ENCODE data around the gene PRKCG.
"Not testable (repeated sequence)": the region's sequence is repeated elsewhere in the genome, so short reads cannot be mapped to it uniquely, and the experiment has no call there.

The PRKCG gene

DNA sequence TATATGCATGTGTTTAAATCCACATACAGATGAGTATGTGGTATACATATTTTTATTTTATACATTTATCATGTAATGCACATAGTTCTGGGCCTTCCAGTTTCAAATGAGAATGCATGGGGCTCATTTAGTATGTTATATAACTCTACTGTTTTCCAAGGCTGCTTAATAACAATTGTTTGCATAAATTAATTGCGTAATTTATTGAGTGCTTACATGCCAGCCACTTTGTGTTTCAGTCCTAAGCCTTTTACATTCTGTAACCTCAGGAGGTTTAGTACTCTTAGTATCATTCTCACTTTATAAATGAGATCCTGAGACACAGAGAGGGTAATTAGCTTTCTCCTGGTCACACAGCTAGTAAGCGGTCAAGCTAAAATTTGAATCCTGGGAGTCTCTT, 64.0 kb downstream of the PRKCG start:
- no peak for DNase-seq

DNA sequence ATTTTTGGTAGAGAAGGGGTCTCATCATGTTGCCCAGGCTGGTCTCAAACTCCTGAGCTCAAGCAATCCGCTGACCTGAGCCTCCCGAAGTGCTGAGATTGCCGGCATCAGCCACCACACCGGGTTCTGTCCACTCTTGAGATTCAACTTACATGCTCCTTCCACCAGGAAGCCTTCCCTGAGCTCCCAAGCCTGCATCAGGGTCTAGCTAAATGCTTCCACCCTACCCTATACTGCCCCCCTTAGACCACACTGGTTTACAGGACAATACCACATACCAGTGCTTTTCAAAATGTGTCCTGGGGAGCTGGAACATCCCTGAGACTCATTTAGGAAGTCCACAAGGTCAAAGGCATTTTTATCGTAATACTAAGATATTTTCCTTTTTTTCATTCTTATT, 65.6 kb downstream of the PRKCG start:
- no peak for DNase-seq

DNA sequence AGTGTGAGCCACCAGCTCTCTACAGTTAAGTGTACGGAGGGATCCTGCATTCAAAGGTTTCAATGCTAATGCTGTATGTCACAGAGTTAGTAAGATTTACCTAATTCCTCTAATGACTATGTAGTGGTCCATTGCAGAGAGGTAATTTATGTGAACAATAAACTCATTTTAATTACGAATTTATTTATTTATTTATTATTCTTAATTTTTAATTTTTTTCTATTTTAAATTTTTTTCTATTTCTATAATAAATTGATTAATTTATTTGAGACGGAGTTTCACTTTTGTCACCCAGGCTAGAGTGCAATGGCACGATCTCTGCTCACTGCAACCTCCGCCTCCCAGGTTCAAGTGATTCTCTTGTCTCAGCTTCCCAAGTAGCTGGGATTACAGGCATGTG, 66.6 kb downstream of the PRKCG start:
- not testable (repeated sequence) for DNase-seq

DNA sequence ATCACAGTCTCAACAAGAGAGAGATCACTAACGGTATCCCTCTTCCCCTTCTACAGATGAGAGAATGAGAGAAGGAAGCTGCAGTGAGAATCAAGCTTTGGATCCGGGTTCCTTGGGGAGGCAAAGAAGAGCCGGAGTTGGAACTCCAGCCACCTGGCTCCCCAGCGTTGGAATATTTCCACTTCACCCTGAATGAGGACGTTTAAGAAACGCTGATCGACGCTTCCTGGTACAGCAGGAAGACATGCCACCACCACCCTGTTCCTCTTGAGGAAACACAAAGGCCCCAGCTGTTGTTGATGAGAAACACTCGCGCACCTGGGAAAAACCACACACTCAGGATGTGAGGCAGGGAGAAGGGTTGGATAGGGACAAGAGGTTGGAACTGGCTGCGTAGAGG, 69.4 kb downstream of the PRKCG start:
- no peak for DNase-seq

DNA sequence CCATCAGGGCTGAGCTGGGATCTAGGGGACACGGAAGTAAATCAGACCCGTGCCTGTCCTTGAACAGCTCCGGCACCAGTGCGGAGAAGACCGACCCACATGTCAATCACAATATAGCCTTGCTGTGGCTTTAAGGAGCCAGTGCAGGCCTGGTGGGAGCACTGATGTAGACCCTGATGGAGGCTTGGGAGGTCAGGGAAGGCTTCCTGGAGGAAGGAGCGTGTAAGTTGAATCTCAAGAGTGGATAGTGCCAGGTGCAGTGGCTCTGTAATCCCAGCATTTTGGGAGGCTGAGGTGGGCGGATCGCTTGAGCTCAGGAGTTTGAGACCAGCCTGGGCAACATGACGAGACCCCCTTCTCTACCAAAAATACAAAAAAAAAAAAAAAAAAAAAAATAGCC, 70.0 kb downstream of the PRKCG start:
- DNase-seq: no peak

DNA sequence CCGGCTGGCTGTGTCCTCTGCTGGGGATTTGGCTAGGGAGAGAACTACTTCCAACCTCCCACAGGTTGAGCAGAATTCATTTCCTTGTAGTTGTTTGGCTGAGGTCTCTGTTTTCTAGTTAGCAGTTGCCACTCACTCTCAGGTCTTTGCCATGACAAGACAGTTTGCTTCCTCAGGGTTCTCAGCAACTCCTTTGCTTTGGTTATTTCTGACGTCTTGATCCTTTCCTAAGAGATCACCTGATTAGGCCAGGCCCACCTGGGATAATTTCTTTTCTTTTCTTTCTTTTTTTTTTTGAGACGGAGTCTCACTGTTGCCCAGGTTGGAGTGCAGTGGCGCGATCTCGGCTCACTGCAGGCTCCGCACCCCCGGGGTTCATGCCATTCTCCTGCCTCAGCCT, 71.4 kb downstream of the PRKCG start:
- no peak for DNase-seq
